Breast epithelium (tissue), 4 donors: ENCODE measurements around the gene NEGR1. TPM values are rescaled to one million over a fixed set of nuclear protein-coding genes. Genes with fewer than 3 reads are reported as not detected.

Source experiments
- DNase-seq, 2 donors: peaks; one replicate each; pipeline ENCODE4 v3.0.0-alpha.2; 2019; ENCODE audit warnings: low spot score in 2 of 2
- H3K27ac ChIP-seq, 2 donors: fragments of 200-600 bp; sonication (generic) in 1 of 2; one replicate each; pipeline ENCODE4 v1.5.1; 2016 to 2019; ENCODE audit warnings: mild to moderate bottlenecking in 1 of 2
- H3K27me3 ChIP-seq, 2 donors: fragments of 200-600 bp; sonication (generic) in 1 of 2; one replicate each; pipeline versions ENCODE4 v1.5.1 to v1.6.0; 2017 to 2019; ENCODE audit warnings: control low read depth in 1 of 2, mild to moderate bottlenecking in 1 of 2
- H3K36me3 ChIP-seq: fragments of 200-600 bp; one replicate; pipeline ENCODE4 v1.5.1; 2019
- H3K4me1 ChIP-seq, 2 donors: fragments of 200-600 bp; sonication (generic); one replicate each; pipeline ENCODE4 v1.5.1; 2016 to 2019; ENCODE audit warnings: control low read depth in 1 of 2
- H3K4me3 ChIP-seq, 3 donors: fragments of 200-600 bp; sonication (generic); 1 replicate in 2 of 3; 2 replicates in 1 of 3; pipeline ENCODE4 v1.5.1; 2016 to 2019; ENCODE audit warnings: mild to moderate bottlenecking in 3 of 3, moderate library complexity in 2 of 3
- H3K9me3 ChIP-seq, 2 donors: fragments of 200-600 bp; sonication (generic) in 1 of 2; one replicate each; pipeline ENCODE4 v1.5.1; 2016 to 2019; ENCODE audit warnings: control low read depth in 1 of 2
- POLR2A ChIP-seq: fragments of 450-650 bp; IDR thresholded peaks from one replicate; pipeline ENCODE4 v1.6.1; 2016; ENCODE audit warnings: antibody characterized with exemption, mild to moderate bottlenecking, moderate library complexity
- POLR2AphosphoS5 ChIP-seq, 3 donors: sonication (generic); formaldehyde crosslinking; IDR thresholded peaks; one replicate each; pipeline ENCODE4 v1.6.1; 2017; ENCODE audit warnings: antibody characterized with exemption in 3 of 3
- intact Hi-C: fragments of 100-400 bp; cut with DNase I; formaldehyde crosslinking; loops from one replicate; pipeline ENCODE4 v1.15.1; 2023; ENCODE audit warnings: low total_unique reads
- total RNA-seq, 3 donors: library from RNA; depleted of rRNA; stranded (reverse); fragments of >200 nt; gene quantifications; one replicate each; pipeline ENCODE4 v1.1.0, GENCODE V29; 2016
- TF ChIP-seq, protein P1 (sequence below), 3 donors: fragments of 450-650 bp; IDR thresholded peaks; one replicate each; pipeline ENCODE4 v1.5.1; 2016 to 2017; ENCODE audit warnings: antibody characterized with exemption in 3 of 3, mild to moderate bottlenecking in 3 of 3, moderate library complexity in 3 of 3

The NEGR1 gene
- total RNA-seq, 3 donors from 2014 or later, result 5.6 to 33.3 (median 7.9) TPM

DNA sequence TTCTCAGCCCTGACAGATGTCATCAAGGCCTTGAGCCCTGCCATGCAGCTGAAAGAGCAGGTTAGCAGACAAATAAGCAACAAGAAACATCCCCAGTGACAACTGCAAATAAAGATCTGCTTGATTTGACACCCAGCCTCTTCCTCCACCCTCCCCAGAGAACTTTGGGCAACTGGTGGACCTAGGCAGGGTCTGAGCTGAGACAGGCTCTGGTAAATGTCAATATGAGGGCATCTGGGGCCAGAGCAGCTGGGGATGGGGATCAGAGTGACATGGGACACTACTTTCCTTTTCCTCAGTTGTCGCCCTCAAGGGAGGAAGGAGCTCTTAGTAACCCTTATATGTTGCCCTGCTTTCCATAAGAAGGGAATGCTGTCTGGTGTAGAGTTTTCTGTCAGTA, 544.1 kb downstream of the NEGR1 start:
- intact Hi-C loops, result no loop called here
- H3K4me1 ChIP-seq, result no peaks in the 10 kb centered on the region
- H3K9me3 ChIP-seq, result no peaks in the 10 kb centered on the region
- TF ChIP-seq POLR2AphosphoS5 (IDR thresholded peaks at IDR 0.05), result no peak
- TF ChIP-seq POLR2A, result no peak
- no peaks in the 10 kb centered on the region for H3K27me3 ChIP-seq
- no peak overlapping the region for H3K27ac ChIP-seq
- H3K4me3 ChIP-seq, result no peak overlapping the region
- DNase-seq, result no peak
- H3K36me3 ChIP-seq, result no peaks in the 10 kb centered on the region

DNA sequence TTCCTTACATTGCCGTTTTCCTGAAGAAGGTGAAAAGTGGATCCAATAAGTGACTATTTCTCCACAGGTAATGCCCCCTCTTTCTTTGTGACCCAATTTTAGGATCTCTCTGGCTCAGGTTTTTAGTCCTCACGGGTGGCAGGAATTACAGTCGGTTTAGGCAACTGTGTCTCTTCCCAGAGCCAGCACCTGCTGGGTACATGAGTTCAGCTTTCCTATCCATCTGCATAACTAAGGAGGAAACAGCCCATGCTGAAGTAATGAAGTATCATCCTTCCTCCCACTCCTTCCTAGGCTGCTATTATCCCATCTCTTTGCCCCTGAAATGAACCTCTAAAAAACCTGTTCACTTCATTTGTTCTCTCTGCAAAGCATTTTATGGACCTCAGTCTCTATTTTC, 544.6 kb downstream of the NEGR1 start:
- Histone ChIP-seq H3K4me3 (no peak overlapping the region), H3K9me3 (no peaks in the 10 kb centered on the region), H3K4me1 (no peaks in the 10 kb centered on the region), H3K27ac (no peak overlapping the region), H3K36me3 (no peaks in the 10 kb centered on the region), H3K27me3 (no peaks in the 10 kb centered on the region)
- no peak for DNase-seq
- TF ChIP-seq, protein P1, sequence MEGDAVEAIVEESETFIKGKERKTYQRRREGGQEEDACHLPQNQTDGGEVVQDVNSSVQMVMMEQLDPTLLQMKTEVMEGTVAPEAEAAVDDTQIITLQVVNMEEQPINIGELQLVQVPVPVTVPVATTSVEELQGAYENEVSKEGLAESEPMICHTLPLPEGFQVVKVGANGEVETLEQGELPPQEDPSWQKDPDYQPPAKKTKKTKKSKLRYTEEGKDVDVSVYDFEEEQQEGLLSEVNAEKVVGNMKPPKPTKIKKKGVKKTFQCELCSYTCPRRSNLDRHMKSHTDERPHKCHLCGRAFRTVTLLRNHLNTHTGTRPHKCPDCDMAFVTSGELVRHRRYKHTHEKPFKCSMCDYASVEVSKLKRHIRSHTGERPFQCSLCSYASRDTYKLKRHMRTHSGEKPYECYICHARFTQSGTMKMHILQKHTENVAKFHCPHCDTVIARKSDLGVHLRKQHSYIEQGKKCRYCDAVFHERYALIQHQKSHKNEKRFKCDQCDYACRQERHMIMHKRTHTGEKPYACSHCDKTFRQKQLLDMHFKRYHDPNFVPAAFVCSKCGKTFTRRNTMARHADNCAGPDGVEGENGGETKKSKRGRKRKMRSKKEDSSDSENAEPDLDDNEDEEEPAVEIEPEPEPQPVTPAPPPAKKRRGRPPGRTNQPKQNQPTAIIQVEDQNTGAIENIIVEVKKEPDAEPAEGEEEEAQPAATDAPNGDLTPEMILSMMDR (IDR thresholded peaks at IDR 0.05), result no peak
- TF ChIP-seq POLR2A (no peak), POLR2AphosphoS5 (IDR thresholded peaks at IDR 0.05) (no peak)
- intact Hi-C loops, result no loop called here

GRCh38 chr1:71733121-71733520, 549.2 kb downstream of the NEGR1 start:
- Histone ChIP-seq H3K27ac (no peak overlapping the region), H3K36me3 (no peaks in the 10 kb centered on the region), H3K9me3 (no peaks in the 10 kb centered on the region), H3K4me1 (no peaks in the 10 kb centered on the region), H3K27me3 (no peaks in the 10 kb centered on the region), H3K4me3 (no peak overlapping the region)
- DNase-seq, result no peak
- intact Hi-C loops, result no loop called here
- TF ChIP-seq, protein P1 (IDR thresholded peaks at IDR 0.05), result no peak
- TF ChIP-seq POLR2A (no peak), POLR2AphosphoS5 (IDR thresholded peaks at IDR 0.05) (no peak)

DNA sequence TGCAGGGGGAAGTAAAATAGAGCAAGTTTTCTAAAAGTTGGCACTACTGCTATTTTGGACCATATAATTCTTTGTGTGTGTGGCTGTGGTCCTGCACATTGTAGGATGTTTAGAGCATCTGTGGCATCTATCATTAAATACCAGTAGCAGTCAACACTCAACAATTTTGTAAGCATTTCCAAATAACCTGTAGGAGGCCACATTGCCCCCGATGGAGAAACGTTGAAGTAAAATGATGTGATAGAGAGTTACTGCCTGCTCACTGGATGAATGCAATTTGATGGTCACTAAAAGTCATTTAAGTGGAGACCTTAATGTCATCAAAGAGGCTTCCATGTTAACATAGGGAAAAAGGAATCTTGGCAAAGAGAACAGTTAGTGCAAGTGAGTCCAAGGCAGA, 560.8 kb downstream of the NEGR1 start:
- Histone ChIP-seq H3K9me3 (no peaks in the 10 kb centered on the region), H3K27me3 (no peaks in the 10 kb centered on the region), H3K27ac (no peak overlapping the region), H3K36me3 (no peaks in the 10 kb centered on the region), H3K4me1 (no peaks in the 10 kb centered on the region), H3K4me3 (no peak overlapping the region)
- DNase-seq, result no peak
- intact Hi-C loops, result no loop called here
- no peak for TF ChIP-seq POLR2AphosphoS5 (IDR thresholded peaks at IDR 0.05)
- TF ChIP-seq POLR2A, result no peak
- TF ChIP-seq, protein P1 (IDR thresholded peaks at IDR 0.05), result no peak

DNA sequence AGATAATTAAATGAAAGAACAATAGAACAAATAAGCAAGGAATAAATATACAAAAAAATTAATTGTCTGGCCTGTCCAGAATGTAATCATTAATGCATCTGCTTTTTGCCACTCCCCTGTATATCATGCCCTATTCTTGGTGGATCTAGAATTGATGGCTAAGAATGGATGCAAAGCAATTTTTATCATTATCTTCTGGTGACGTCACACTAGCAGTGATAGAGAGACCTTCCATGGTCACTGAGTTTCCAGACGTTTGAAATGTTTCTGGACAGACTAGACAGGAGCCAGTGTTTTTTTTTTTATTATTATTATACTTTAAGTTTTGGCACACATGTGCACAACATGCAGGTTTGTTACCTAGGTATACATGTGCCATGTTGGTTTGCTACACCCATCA, 563.0 kb downstream of the NEGR1 start:
- Histone ChIP-seq H3K4me3 (no peak overlapping the region), H3K4me1 (no peaks in the 10 kb centered on the region), H3K36me3 (no peaks in the 10 kb centered on the region), H3K9me3 (peaks cover 9 to 12% of the 10 kb centered on the region in 2 donors), H3K27me3 (no peaks in the 10 kb centered on the region), H3K27ac (no peak overlapping the region)
- intact Hi-C loops, result no loop called here
- TF ChIP-seq, protein P1 (IDR thresholded peaks at IDR 0.05), result no peak
- no peak for TF ChIP-seq POLR2A
- no peak for DNase-seq

GRCh38 chr1:71717186-71717585, 565.2 kb downstream of the NEGR1 start:
- DNase-seq, result no peak
- Histone ChIP-seq H3K4me3 (no peak overlapping the region), H3K27ac (no peak overlapping the region), H3K36me3 (no peaks in the 10 kb centered on the region), H3K9me3 (peaks cover 12% of the 10 kb centered on the region in 2 donors), H3K27me3 (no peaks in the 10 kb centered on the region), H3K4me1 (no peaks in the 10 kb centered on the region)
- intact Hi-C loops, result no loop called here
- no peak for TF ChIP-seq POLR2A
- no peak for TF ChIP-seq POLR2AphosphoS5 (IDR thresholded peaks at IDR 0.05)
- TF ChIP-seq, protein P1 (IDR thresholded peaks at IDR 0.05), result no peak
